Hepatocyte (in vitro differentiated cells): ENCODE results near the gene TMEM51.

ENCODE experiments used
- EZH2 ChIP-seq: fragments of 200-600 bp; sonication (generic); IDR thresholded peaks from 2 replicates; pipeline ENCODE4 v1.6.1; 2016; ENCODE audit warnings: antibody characterized with exemption, mild to moderate bottlenecking, borderline replicate concordance
- TF ChIP-seq, protein P1 (sequence below): fragments of 200-600 bp; sonication (generic); IDR thresholded peaks from 2 replicates; pipeline ENCODE4 v1.5.1; 2016; ENCODE audit warnings: antibody characterized with exemption, mild to moderate bottlenecking; ENCODE audit not compliant: poor library complexity

DNA sequence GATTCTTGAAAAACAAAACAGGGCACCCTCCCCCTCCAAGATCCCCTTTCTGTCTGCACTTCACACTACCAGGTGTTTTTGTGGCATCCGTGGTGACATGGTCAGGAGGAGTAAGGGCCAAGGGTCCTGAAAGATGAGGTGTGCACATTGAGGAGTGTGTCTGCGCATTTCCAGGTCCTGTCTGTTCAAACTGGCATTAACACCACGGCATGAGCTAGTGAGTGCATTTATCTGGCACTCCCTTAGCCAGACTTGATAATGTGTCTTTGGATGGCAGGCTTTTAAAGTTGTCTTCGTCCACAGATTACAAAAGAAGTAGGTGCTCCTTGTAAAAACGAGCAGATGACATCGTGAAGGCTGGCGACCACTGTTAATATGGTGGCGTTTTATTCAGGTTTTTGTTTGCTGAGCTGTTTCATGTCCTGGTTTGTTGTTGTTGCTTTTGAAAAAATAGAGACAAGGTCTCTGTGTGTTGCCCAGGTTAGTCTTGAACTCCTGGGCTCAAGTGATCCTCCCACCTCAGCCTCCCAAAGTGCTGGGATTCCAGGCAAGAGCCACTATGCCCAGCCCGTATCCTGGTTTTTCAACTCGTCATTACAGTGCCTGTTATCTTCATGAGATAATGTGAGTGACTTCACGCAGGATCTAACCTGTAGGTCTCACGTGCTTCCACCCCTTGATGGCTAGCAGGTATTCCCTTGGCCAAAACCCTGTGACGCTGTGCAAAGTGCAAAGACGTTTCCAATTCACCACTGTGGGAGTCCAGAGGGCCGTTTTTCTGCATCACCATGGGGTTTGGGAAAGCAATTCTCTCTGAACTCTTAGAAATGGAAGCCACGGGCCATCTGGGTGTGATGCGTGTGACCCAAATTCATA lies 4.2 kb downstream of the TMEM51 start:
- TF ChIP-seq, protein P1, sequence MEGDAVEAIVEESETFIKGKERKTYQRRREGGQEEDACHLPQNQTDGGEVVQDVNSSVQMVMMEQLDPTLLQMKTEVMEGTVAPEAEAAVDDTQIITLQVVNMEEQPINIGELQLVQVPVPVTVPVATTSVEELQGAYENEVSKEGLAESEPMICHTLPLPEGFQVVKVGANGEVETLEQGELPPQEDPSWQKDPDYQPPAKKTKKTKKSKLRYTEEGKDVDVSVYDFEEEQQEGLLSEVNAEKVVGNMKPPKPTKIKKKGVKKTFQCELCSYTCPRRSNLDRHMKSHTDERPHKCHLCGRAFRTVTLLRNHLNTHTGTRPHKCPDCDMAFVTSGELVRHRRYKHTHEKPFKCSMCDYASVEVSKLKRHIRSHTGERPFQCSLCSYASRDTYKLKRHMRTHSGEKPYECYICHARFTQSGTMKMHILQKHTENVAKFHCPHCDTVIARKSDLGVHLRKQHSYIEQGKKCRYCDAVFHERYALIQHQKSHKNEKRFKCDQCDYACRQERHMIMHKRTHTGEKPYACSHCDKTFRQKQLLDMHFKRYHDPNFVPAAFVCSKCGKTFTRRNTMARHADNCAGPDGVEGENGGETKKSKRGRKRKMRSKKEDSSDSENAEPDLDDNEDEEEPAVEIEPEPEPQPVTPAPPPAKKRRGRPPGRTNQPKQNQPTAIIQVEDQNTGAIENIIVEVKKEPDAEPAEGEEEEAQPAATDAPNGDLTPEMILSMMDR = no peak
- no peak for TF ChIP-seq EZH2
